Thyroid gland (tissue), 4 donors: ENCODE data around the gene SFXN4.

Experiments used
- CTCF ChIP-seq, 6 experiments: fragments of 200-600 bp in 3 of 6; fragments of 450-650 bp in 3 of 6; sonication (generic) in 3 of 6; IDR thresholded peaks; one replicate each; pipeline ENCODE4 v1.5.1; 2016 to 2019; ENCODE audit warnings: antibody characterized with exemption in 6 of 6, mild to moderate bottlenecking in 2 of 6, inconsistent platforms in 1 of 6, moderate library complexity in 1 of 6
- POLR2A ChIP-seq, 2 donors: fragments of 450-650 bp; IDR thresholded peaks; one replicate each; pipeline ENCODE4 v1.6.1; 2017; ENCODE audit warnings: antibody characterized with exemption in 2 of 2, mild to moderate bottlenecking in 2 of 2, moderate library complexity in 1 of 2

- TF ChIP-seq CTCF (IDR thresholded peaks at IDR 0.05) (no peak), POLR2A (IDR thresholded peaks at IDR 0.05) (no peak)
Measured at GRCh38 chr10:119205894-119206602, 40.5 kb upstream of the SFXN4 start.
